ENCODE data around the gene APLN.

APLN gene, protein sequence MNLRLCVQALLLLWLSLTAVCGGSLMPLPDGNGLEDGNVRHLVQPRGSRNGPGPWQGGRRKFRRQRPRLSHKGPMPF

DNA sequence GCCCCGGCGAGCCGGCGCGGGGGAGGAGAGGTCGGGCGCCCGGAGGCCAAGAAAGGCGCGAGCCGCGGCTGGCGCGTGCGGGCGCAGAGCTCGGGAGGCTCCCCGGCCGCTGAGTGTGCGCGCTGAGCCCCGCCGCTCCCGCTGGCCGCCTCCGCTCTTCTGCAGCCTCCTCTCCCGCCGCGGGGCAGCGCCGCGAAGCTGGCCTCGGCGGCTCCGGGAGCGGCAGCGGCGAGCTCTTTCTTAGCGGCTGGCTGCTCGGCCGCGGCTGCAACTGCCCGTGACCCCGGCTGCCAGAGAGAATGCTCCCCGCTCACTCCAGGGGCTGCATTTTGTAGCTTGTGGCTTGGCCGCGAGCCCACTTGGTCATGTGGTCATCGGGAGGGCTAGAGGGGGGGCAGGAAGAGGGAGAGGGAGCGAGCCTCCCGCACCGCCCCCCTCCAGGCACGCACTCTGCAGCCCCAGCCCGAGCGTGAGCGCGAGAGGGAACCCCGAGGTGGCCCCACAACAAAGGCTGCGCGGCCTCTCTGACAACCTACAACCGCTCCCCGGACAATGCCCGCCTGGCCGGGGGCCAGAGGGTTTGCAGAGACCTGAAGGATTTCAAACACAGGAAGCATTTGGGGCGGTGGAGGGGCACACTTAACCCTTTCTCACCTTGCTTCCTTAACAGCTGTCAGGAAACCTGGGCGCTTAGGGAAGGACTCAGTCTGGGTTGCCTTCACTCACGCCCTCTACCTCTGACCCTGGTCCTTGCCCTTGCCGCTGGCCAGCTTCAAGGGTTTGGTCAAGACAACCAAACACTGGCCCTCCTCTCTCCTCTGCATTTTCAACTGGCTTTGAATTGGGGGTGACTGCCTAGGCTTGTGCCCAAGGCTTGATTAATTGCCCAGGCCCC lies at the start of gene APLN:
TSS of gene APLN (minus strand) at position 305 of the 895 bp plus-strand sequence. CDS start 326 bp downstream, outside the sequence.
- peak in 1 of 2 donors; percentile 37 for DNase-seq

DNA sequence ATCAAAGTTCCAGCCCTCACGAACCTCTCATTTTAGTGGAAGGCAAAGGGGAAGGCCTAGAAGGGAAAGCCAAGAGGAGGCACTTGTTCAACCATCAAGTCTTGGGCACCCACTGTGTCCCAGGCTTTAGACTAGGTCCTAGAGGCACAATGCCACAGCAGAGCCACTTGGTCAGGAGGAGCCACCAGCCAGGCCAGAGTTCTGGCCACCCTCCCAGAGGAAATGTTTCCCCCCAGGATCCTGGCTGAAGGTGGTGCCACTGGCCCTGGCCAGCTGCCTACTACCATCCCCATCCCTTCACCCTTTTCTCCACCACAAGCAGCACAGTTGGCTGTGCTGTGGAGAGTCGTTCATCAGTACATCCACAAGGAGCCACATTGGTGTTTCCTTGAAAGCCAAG lies 49.7 kb upstream of the APLN start:
- no peak for DNase-seq

DNA sequence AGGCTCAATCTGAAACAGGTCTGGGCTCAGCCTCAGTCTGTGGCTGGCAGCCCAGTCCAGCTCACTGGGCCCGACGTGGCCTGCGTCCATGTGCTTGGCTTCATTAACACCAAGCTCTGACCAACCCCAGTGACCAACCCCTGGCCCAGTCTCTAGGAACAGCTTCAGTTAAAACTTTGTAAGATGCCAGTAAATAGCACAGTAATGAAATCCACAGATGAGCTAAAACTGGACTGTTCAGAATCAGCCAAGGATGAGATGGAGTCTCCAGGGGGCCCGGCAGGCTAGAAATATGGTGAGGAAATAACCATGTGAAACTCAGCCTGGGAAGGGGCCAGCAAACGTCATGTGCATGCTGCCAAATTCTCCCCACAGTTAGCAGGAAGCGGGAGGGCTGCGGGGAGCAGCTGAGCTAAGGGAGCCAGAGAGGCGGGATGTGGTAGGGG lies 46.9 kb upstream of the APLN start:
- DNase-seq: no peak

DNA sequence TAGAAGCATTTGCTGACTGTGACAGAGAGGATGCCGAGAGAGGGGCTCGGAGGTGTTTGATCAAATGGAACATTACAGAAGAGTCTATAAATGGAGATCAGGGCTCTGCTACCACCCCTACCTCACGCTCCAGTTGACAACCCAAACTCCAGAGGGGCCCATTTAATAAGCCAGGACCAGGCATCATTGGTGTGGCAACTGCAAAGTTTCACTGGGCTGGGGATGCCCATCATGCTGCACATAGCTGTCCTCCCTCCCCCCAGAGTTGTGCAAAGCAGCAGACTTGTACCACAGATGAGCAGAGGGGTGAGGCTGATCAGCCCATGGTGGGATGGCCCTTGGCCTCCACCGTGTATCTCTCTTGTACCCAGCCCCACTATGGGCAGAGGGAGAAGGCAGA lies 45.8 kb upstream of the APLN start:
- no peak for DNase-seq

DNA sequence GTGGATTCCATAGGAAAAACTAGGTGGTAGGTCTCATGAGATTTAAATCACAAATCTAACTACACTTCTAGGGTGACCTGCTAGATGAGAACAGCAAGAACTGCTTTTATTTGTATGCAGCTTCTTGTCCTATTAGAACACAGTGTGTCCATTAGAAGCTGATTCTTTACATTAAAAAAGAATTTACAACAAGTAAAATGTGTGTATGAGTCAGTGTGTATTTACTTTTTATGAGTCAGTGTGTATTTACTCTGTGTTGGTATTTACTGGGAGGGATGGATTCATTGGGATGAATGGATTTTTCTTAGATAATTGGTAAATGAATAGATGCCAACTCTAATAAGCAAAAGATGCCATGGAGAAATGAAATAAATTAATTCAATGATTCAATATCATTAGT lies 43.4 kb upstream of the APLN start:
- DNase-seq: no peak

DNA sequence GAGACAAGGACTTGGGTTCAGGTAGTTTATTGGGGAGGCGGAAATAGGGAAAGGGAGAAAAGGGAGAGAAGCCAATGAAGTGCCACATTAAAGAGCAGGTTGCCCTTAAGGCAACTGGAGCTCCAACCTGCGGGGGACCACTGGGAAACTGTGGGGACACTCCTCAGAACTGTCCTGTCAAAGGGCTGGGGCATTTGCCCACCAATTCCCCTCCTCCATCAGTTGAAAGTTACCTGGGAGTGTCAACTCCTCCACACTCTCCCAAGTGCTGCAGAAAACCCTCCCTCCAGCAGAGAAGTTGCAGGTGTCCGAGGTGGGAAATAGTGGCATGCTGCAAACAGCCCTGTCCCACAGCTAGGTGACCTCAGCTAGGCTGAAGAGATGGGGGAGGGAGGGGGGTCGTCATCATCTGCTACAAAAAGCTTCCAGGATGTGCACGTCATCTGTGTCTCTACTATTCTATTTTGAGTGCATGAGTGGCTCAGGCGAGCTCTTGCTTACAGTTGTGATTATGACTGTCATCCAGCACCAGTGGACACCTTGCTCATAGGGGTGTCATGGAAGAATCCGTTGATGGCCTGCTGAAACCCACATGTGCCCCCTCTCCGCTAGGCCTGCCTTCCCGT lies 42.6 kb upstream of the APLN start:
- no peak for DNase-seq

DNA sequence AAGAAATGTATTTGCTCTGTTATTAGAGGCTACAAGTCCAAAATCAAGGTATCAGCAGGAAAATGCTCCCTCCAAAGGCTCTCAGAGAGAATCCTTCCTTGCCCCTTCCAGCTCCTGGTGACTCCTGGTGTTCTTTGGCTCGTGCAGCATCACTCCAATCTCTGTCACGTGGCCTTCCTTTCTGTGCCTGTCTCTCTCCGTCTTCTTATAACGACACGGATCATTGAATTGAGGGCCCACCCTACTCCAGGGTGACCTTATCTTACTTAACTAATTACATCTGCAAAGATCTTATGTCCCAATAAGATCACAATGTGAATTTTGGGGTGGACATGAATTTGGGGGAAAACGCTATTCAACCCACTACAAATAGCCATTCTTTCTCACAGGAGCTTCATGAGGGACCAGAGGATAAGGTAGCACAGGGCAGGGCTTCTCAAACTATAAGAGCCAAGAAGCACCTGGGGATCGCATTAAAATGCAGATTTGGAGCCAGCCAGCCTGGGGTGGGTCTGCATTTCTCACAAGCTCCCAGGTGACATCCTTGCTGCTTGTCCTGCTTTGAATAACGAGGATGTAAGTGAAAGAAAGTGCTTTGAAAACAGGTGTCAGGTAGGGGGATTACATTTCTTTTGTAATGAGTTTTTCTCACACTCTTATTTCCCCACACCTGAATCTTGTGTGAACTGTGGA lies 41.9 kb upstream of the APLN start:
- no peak for DNase-seq

DNA sequence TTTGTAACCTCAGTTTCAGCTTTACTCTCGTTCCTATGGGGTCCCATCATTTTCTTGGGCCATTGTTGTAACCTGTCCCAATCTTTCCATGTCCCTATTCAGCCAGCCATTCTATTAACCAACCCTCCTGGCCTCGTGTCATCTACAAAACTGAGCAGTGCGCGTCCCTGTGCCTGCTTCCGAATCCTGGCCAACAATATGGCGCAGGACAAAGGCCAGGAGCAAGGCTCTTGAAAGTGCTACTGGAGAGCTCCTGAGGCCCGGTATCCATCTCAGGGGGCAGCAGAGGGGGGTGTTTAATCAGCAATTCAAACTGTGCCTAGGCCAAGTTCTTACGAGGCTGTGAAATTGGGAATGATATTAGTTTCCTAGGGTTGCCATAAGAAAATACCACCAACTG lies 41.2 kb upstream of the APLN start:
- DNase-seq: no peak

DNA sequence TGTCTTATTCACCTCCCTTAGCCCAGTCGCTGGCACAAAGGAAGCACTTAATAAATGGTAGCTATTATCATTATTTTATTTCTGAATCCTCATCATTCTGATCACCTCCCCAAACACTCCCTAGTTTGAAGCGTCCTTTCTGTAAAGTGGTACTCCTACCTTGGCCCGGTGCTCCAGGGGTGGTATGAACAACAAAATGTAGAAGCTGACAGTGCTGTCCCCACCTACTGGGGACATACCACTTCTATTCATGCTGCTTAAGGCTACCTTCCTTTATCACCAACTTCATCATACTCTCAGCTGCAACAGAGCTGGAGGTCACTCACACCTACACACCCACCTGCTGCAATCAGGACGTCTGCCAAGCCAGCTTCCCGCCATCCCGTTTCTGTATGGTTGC lies 40.8 kb upstream of the APLN start:
- DNase-seq: no peak

DNA sequence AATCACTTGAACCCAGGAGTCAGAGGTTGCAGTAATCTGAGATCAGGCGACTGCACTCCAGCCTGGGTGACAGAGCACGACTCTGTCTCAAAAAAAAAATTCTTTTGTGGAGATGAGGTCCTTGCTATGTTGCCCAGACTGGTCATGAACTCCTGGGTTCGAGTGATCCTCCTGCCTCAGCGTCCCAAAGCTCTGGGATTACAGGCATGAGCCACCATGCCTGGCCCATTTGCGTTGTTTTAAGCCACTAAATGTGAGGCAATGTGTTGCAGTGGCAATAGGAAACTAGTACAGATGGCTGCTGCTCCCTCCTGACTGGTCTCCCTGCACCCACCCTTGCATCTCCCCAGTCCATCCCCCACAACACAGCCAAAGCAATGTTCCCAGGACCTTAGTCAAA lies 40.0 kb upstream of the APLN start:
- DNase-seq: no peak

DNA sequence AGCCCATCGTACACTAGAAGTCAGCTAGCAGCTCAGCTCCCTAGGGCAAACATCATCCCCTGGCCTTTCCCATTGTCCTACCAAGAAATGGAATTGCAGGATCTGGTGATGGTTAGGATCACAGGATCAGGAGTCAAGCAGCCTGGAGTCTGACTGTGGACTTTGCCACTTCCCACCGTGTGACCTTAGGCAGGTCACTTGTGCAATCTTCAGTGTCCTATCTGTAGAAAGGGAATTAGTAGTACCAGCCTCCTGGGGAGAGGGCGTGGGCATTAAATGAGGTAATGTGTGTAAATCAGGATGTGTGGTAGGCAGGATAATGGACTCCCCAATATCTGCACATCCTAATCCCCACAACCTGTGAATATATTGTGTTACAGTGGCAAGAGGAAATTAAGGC lies 38.6 kb upstream of the APLN start:
- no peak for DNase-seq

DNA sequence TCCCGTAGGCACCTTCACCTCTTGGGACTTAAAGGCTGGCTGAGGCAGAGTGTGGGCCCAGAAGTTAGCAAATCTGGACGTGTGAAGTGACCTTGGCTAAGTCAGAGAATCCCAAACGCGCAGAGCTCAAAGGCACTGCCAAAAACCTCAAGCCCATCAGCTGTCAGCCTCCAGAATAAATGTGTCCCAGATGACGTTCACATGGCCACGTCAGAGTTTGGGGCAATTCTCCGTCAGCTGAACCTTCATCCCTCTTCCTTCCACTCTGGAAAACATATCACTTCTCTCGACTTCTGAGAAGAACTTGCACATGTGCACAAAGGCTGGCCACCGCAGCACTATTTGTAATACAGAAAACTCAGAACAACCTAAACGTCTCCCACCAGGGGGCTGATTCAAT lies 35.7 kb upstream of the APLN start:
- no peak for DNase-seq

DNA sequence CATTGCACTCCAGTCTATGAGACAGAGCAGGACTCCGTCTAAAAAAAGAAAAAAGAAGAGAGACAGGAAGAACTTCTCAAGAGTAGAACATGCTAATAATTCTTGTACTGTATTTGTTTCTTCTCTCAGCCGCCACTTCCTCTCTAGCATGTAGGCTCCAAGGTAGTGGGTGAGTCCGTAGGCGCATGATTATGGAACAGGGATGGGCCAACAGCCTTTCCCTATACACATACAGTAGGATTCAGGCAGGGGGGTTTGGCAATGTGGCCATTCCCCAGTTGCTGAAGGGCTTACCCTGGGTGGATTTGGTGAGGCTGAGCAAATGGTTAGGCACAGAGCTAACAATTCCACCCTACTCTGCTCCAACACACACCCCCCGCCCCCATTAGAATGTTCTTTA lies 35.0 kb upstream of the APLN start:
- DNase-seq: no peak

DNA sequence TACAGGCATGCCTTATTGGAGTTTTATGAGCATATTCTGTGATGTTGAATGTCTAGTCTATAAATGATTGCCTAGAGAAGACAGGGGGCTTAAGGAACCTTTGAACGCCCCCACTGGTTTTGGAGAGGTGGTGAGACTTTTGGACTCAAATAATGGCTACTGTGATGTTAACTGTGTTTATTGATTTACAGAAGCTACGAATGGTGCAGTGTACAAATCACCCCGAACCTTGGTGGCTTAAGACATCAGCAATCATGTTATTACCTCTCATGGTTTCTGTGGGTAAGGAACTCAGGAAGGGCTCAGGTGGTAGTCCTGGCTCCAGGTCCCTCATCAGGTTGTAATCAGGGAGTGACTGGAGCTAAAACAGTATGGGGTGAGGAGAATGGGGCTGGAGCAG lies 33.3 kb upstream of the APLN start:
- no peak for DNase-seq

DNA sequence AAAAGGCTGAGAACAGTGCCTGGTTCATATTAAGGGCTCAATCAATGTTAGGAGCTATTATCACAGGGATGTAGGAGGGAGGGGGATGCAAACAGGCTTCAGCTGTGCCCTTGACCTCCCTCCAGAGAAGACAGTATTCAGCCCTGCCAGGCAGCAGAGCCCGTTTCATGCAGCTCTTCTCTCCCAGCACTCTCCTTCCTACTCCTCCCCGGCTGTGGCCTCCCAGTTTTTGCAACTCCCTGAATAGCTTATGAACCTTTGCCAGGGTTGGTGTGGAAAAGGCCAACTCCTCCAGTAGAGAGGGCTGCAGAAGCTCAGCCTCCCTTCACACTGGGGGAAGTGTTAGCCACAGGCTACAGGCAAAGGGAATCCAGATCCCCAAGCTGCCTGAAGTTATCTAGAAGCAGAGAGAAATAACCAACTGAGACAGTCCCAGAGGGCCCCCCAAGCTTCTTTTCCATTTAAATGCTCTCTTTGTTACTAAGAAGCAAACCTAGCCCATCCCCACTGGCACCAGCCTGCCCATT lies 31.7 kb upstream of the APLN start:
- DNase-seq: no peak

DNA sequence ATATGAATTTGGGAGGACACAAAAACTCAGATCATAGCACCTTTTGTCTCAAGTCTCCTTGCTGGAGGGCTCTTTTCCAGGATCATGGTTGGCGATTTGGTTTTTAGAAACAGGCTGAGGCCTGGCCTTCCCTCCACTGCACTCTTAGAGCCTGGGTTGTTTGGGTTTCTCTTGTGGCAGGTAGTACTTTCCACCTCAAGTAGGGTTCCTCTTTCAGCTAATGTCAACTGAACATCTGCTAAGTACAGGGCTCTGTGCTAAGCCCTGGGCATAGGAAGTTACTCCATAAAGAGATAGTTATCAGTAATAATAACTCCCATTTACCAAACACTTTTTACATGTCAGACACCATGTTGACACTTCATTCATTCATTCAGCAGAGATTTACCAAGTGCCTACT lies 28.2 kb upstream of the APLN start:
- DNase-seq: no peak

DNA sequence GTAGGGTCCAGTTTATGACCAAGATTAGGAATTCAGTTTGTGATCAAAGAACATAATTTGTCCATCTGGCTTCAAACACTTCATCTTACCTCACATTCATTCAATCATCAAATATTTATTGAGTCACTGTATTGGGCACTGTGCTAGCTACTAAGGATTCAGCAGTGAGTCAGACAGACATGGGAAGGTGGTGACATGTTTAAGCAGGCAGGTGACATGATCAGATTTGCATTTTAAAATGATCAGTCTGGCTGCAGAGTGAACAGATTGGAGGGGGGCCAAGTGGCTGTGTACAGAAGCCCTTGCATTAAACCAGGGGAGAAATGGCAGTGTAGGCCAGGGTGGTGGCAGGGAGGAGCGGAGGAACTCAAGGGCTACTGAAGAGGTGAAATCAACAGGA lies 25.1 kb upstream of the APLN start:
- DNase-seq: no peak

DNA sequence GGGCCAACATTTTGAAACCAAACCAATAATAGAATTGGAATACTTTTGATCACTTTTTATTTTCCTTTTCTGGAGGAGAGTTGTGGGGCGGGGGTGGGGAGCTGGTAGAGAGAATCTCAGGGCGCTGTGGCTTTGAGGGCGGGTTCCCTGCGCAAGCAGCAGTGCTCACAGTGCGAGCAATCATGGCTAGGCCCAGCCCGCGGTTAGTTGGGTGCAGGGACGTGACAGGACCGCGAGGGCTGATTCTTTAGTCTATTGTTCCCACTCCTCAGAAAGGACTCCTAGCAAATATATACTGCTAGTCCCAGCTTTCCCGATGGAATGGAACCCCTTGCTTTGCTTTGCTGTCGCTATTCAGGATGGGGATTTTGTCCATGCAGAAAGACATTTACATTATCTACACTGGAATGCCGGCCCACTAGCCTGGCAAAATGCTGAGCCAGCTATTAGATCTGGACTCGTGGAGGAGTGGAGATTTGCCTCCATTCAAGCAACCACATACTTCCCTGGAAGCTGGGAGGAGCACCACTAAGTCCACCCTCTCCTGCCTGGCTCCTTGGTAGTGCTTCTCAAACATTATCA lies 23.9 kb upstream of the APLN start:
- peak; percentile 38 to 40 for DNase-seq

DNA sequence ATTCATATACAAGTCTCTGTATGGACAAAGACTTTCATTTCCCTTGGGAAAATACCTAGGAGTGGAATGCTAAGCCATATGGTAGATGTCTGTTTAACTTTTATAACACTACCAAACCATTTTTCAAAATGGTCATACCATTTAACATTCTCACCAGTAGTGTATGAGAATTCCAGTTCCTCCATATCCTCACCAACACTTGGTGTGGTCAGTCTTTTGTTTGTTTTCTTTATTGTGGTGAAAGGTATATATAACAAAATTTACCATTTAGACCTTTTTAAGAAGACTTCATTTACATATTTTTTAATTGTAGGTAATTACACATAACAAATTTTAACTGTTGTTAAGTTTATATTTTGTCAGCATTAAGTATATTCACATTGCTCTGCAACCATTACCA lies 12.7 kb upstream of the APLN start:
- DNase-seq: no peak

DNA sequence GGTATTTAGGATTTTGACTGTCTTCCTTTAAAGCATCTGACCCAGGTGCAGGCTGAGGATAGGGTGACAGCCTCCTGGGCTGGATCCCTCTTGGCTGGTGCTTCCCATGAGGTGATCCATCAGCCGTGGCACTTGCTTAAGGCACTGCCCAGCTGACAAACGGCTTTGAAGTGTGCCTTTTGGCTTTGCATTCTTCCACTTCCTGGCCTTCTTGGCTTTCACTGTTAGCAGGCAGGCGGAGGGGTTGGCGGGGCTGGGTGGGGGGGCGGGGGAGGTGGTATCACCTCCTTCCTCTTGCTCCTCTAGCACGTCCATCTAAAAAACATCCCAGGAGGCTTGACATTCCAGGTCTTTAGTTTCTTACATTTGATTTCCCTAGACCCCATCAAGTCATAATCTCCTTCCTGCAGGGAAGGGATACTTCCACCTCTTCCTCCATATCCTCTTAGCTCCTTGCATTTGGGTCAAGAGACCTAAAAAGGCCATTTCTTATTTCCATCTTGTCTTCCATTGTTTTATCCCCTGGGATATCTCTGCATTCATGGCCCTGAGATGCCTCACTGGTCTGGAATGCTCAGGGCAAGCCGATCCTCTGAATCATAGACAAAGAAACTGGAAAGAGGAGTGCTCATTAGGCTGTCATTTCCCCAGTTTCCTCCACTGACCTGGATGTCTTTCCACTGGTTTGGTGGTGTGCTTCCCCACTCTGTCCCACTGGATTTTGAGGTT lies 11.3 kb upstream of the APLN start:
- no peak for DNase-seq

DNA sequence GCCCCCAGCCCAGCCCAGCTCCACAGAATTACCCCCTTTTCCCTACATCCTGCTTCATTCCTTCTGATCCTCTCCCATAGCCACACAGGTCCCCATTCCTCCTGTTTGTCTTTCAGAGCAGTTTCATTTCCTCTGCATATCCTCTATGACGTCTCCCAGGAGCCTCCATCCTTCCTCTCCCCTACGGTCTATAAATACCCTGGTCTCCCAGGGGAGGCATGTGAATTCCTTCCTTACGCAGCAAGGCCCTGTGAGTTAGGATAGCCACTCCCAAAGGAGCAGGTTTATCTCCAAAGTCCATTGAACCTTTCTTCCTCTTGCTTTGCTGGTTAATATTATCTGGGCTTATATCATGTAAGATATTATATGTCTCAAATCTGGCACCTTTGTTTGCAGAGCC lies 8.4 kb upstream of the APLN start:
- DNase-seq: no peak

DNA sequence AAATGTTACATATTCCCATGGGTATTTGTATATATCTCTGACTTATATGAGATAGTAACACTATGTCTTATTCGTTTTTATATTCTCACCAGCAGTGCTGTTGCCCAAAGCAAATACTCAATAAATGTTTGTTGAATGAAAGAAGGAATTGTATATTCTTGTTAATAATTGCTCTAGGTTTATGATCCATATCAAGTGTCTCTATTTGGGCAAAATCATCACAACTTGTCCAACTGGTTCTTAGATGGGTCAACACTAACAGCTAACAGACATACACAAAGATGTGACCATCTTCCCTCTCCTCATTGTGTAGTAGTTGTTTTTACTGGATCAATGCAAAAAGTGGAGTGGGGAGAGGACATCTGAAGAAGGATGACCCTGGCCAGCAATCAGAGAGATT lies 6.6 kb upstream of the APLN start:
- no peak for DNase-seq
